ENCODE measurements around the gene SGTA.
A peak's percentile ranks its signal among the peaks of the same experiment; 100 is the strongest.

The SGTA gene

GRCh38 chr19:2726904-2727639, 56.0 kb downstream of the SGTA start:
- Mint-ChIP-seq H3K27ac (no peak overlapping the region), H3K27me3 (peaks cover 41% of the 10 kb centered on the region), H3K9me3 (no peaks in the 10 kb centered on the region), H3K4me1 (ENCODE audit: low read depth) (peaks cover 4% of the 10 kb centered on the region), H3K36me3 (ENCODE audit: low read depth) (peaks cover 6% of the 10 kb centered on the region), H3K4me3 (no peak overlapping the region)
- DNase-seq, result no peak

- peaks cover 47% of the 10 kb centered on the region for H3K27me3 Mint-ChIP-seq
- H3K4me1 Mint-ChIP-seq (ENCODE audit: low read depth), result peaks cover 9% of the 10 kb centered on the region
- no peak overlapping the region for H3K27ac Mint-ChIP-seq
- no peak overlapping the region for H3K4me3 Mint-ChIP-seq
- peaks cover under 1% of the 10 kb centered on the region for H3K36me3 Mint-ChIP-seq (ENCODE audit: low read depth)
- DNase-seq, result no peak
- no peaks in the 10 kb centered on the region for H3K9me3 Mint-ChIP-seq
These were observed 56.8 kb downstream of the SGTA start for GRCh38 chr19:2726160-2726855.

- Mint-ChIP-seq H3K36me3 (ENCODE audit: low read depth) (no peaks in the 10 kb centered on the region), H3K27me3 (peaks cover 56% of the 10 kb centered on the region), H3K9me3 (no peaks in the 10 kb centered on the region), H3K4me1 (ENCODE audit: low read depth) (peaks cover 13% of the 10 kb centered on the region), H3K27ac (no peak overlapping the region), H3K4me3 (no peak overlapping the region)
- DNase-seq, result no peak
These were observed 58.9 kb downstream of the SGTA start for GRCh38 chr19:2724148-2724557.

GRCh38 chr19:2723747-2724146, 59.3 kb downstream of the SGTA start:
- H3K36me3 Mint-ChIP-seq (ENCODE audit: low read depth), result no peaks in the 10 kb centered on the region
- no peaks in the 10 kb centered on the region for H3K9me3 Mint-ChIP-seq
- DNase-seq, result no peak
- no peak overlapping the region for H3K27ac Mint-ChIP-seq
- peaks cover 61% of the 10 kb centered on the region for H3K27me3 Mint-ChIP-seq
- peaks cover 13% of the 10 kb centered on the region for H3K4me1 Mint-ChIP-seq (ENCODE audit: low read depth)
- no peak overlapping the region for H3K4me3 Mint-ChIP-seq

- H3K27ac Mint-ChIP-seq, result no peak overlapping the region
- no peaks in the 10 kb centered on the region for H3K9me3 Mint-ChIP-seq
- H3K27me3 Mint-ChIP-seq, result peaks cover 63% of the 10 kb centered on the region
- H3K36me3 Mint-ChIP-seq (ENCODE audit: low read depth), result no peaks in the 10 kb centered on the region
- H3K4me1 Mint-ChIP-seq (ENCODE audit: low read depth), result peaks cover 13% of the 10 kb centered on the region
- H3K4me3 Mint-ChIP-seq, result no peak overlapping the region
- no peak for DNase-seq
These were observed 59.7 kb downstream of the SGTA start for GRCh38 chr19:2723345-2723715.

GRCh38 chr19:2722541-2723344, 60.3 kb downstream of the SGTA start:
- Mint-ChIP-seq H3K4me1 (ENCODE audit: low read depth) (peaks cover 13% of the 10 kb centered on the region), H3K4me3 (no peak overlapping the region), H3K27me3 (peaks cover 61% of the 10 kb centered on the region), H3K27ac (no peak overlapping the region), H3K9me3 (no peaks in the 10 kb centered on the region), H3K36me3 (ENCODE audit: low read depth) (no peaks in the 10 kb centered on the region)
- no peak for DNase-seq

GRCh38 chr19:2721570-2722540, 61.2 kb downstream of the SGTA start:
- peaks cover 9% of the 10 kb centered on the region for H3K4me1 Mint-ChIP-seq (ENCODE audit: low read depth)
- DNase-seq, result no peak
- H3K36me3 Mint-ChIP-seq (ENCODE audit: low read depth), result no peaks in the 10 kb centered on the region
- peaks cover 52% of the 10 kb centered on the region for H3K27me3 Mint-ChIP-seq
- peak overlapping the region; percentile 62 for H3K4me3 Mint-ChIP-seq
- H3K9me3 Mint-ChIP-seq, result no peaks in the 10 kb centered on the region
- H3K27ac Mint-ChIP-seq, result no peak overlapping the region

GRCh38 chr19:2720777-2721569, 62.1 kb downstream of the SGTA start, which contains the start of gene DIRAS1:
DIRAS1 (minus strand) TSS chr19:2721372; CDS start chr19:2717806, 3,566 bp downstream.
- H3K4me1 Mint-ChIP-seq (ENCODE audit: low read depth), result peaks cover 9% of the 10 kb centered on the region
- H3K9me3 Mint-ChIP-seq, result no peaks in the 10 kb centered on the region
- H3K27me3 Mint-ChIP-seq, result peaks cover 46% of the 10 kb centered on the region
- no peak within 1 kb of the TSS for H3K27ac Mint-ChIP-seq
- no peak for DNase-seq
- no peaks in the 10 kb centered on the region for H3K36me3 Mint-ChIP-seq (ENCODE audit: low read depth)
- H3K4me3 Mint-ChIP-seq, result peak within 1 kb of the TSS; percentile 62

- H3K27me3 Mint-ChIP-seq, result peaks cover 38% of the 10 kb centered on the region
- H3K4me1 Mint-ChIP-seq (ENCODE audit: low read depth), result peaks cover 9% of the 10 kb centered on the region
- no peak overlapping the region for H3K27ac Mint-ChIP-seq
- peak overlapping the region; percentile 44 for H3K4me3 Mint-ChIP-seq
- DNase-seq, result no peak
- H3K36me3 Mint-ChIP-seq (ENCODE audit: low read depth), result no peaks in the 10 kb centered on the region
- H3K9me3 Mint-ChIP-seq, result peaks cover 6% of the 10 kb centered on the region
These were observed 62.9 kb downstream of the SGTA start for GRCh38 chr19:2719920-2720776.

GRCh38 chr19:2719232-2719735, 63.8 kb downstream of the SGTA start:
- Mint-ChIP-seq H3K4me1 (ENCODE audit: low read depth) (peaks cover 9% of the 10 kb centered on the region), H3K4me3 (no peak overlapping the region), H3K27me3 (peaks cover 36% of the 10 kb centered on the region), H3K9me3 (peaks cover 6% of the 10 kb centered on the region), H3K36me3 (ENCODE audit: low read depth) (no peaks in the 10 kb centered on the region), H3K27ac (no peak overlapping the region)
- DNase-seq, result no peak

- H3K9me3 Mint-ChIP-seq, result peaks cover 6% of the 10 kb centered on the region
- H3K27me3 Mint-ChIP-seq, result peaks cover 30% of the 10 kb centered on the region
- H3K4me3 Mint-ChIP-seq, result no peak overlapping the region
- H3K36me3 Mint-ChIP-seq (ENCODE audit: low read depth), result no peaks in the 10 kb centered on the region
- no peak for DNase-seq
- H3K4me1 Mint-ChIP-seq (ENCODE audit: low read depth), result peaks cover 9% of the 10 kb centered on the region
- no peak overlapping the region for H3K27ac Mint-ChIP-seq
These were observed 65.2 kb downstream of the SGTA start for GRCh38 chr19:2717638-2718541.
